HepG2 (cell line): ENCODE measurements around the gene CALR. TPM values are rescaled to one million over a fixed set of nuclear protein-coding genes. Genes with fewer than 3 reads are reported as not detected.
A peak's percentile ranks its signal among the peaks of the same experiment; 100 is the strongest.

Source experiments
- ARHGAP35 ChIP-seq: sonication (generic); formaldehyde crosslinking; IDR thresholded peaks from 2 replicates; pipeline ENCODE4 v1.9.0; 2022; ENCODE audit warnings: mild to moderate bottlenecking, inconsistent platforms, moderate library complexity, missing genetic modification reagents, borderline replicate concordance
- CENPT ChIP-seq: sonication (generic); formaldehyde crosslinking; IDR thresholded peaks from 2 replicates; pipeline ENCODE4 v1.8.0; 2022; ENCODE audit warnings: low read depth, mild to moderate bottlenecking, moderate library complexity, missing genetic modification reagents
- FOXA1 ChIP-seq, 2 experiments: fragments of 450-650 bp in 1 of 2; sonication (generic) in 1 of 2; formaldehyde crosslinking in 1 of 2; IDR thresholded peaks; 2 replicates each; pipeline versions ENCODE4 v1.4.0 to v1.6.1; 2016 to 2020; ENCODE audit warnings: missing genetic modification reagents in 1 of 2
- NFRKB ChIP-seq: fragments of 450-650 bp; IDR thresholded peaks from 2 replicates; pipeline ENCODE4 v1.6.1; 2017
- PAWR ChIP-seq: sonication (generic); formaldehyde crosslinking; IDR thresholded peaks from 2 replicates; pipeline ENCODE4 v1.4.0; 2020; ENCODE audit warnings: missing genetic modification reagents, mild to moderate bottlenecking, borderline replicate concordance
- U2AF1 ChIP-seq: fragments of 200-400 bp; formaldehyde crosslinking; optimal IDR thresholded peaks from 2 replicates; pipeline ENCODE3; 2017; ENCODE audit warnings: mild to moderate bottlenecking, low read depth, low read length
- ZBTB1 ChIP-seq: sonication (generic); formaldehyde crosslinking; IDR thresholded peaks from 2 replicates; pipeline ENCODE4 v1.4.0; 2020; ENCODE audit warnings: missing genetic modification reagents, borderline replicate concordance
- ZBTB39 ChIP-seq: sonication (generic); formaldehyde crosslinking; IDR thresholded peaks from 2 replicates; pipeline ENCODE4 v1.5.0; 2020; ENCODE audit warnings: missing genetic modification reagents
- ZBTB46 ChIP-seq: sonication (generic); formaldehyde crosslinking; IDR thresholded peaks from 2 replicates; pipeline ENCODE4 v1.4.0; 2020; ENCODE audit warnings: mild to moderate bottlenecking, missing genetic modification reagents, borderline replicate concordance
- ZFP62 ChIP-seq: sonication (generic); formaldehyde crosslinking; IDR thresholded peaks from 2 replicates; pipeline ENCODE4 v1.4.0; 2020; ENCODE audit warnings: missing genetic modification reagents
- ZNF383 ChIP-seq: sonication (generic); formaldehyde crosslinking; IDR thresholded peaks from 2 replicates; pipeline ENCODE4 v1.4.0; 2020; ENCODE audit warnings: missing genetic modification reagents, mild to moderate bottlenecking, borderline replicate concordance
- ZNF414 ChIP-seq: sonication (generic); formaldehyde crosslinking; IDR thresholded peaks from 2 replicates; pipeline ENCODE4 v1.5.0; 2020; ENCODE audit warnings: missing genetic modification reagents
- ZNF510 ChIP-seq: sonication (generic); formaldehyde crosslinking; IDR thresholded peaks from 2 replicates; pipeline ENCODE4 v1.4.0; 2020; ENCODE audit warnings: low read depth, mild to moderate bottlenecking, missing genetic modification reagents
- ZNF646 ChIP-seq: sonication (generic); formaldehyde crosslinking; IDR thresholded peaks from 2 replicates; pipeline ENCODE4 v1.9.0; 2021; ENCODE audit warnings: mild to moderate bottlenecking, missing genetic modification reagents
- ZNF749 ChIP-seq: sonication (generic); formaldehyde crosslinking; IDR thresholded peaks from 2 replicates; pipeline ENCODE4 v1.8.0; 2022; ENCODE audit warnings: mild to moderate bottlenecking, missing genetic modification reagents, moderate library complexity, borderline replicate concordance
- ZNF839 ChIP-seq: sonication (generic); formaldehyde crosslinking; IDR thresholded peaks from 2 replicates; pipeline ENCODE4 v1.4.0; 2020; ENCODE audit warnings: missing genetic modification reagents, mild to moderate bottlenecking, borderline replicate concordance
- ZSCAN31 ChIP-seq: sonication (generic); formaldehyde crosslinking; IDR thresholded peaks from 2 replicates; pipeline ENCODE4 v1.5.0; 2020; ENCODE audit warnings: low read depth, mild to moderate bottlenecking, missing genetic modification reagents
- polyA plus RNA-seq, 8 experiments: library from polyadenylated mRNA; depleted of rRNA in 3 of 8; stranded (reverse) in 7 of 8; unstranded in 1 of 8; fragments of >200 nt; fragmentation: Illumina TruSeq in 4 of 8; extraction: Trizol in 4 of 8; gene quantifications; 2 replicates each; pipeline versions ENCODE4 v1.2.1 to v1.2.3, GENCODE V29; 2011 to 2016; ENCODE audit warnings: low read depth in 4 of 8, missing spikeins in 1 of 8, mixed read lengths in 1 of 8; ENCODE audit not compliant: insufficient read depth in 1 of 8
- total RNA-seq, 5 experiments: library from RNA; depleted of rRNA; stranded (reverse); fragments of >200 nt; fragmentation: Illumina TruSeq; extraction: Trizol; gene quantifications; 2 replicates each; pipeline ENCODE4 v1.2.3, GENCODE V29; 2016; ENCODE audit warnings: low read depth in 1 of 5

Gene CALR
- total and polyA plus RNA-seq, 2 of the 13 experiments (the other 11 are each of a cell fraction or from before 2014, with no cell fraction given) = 898 to 934 TPM

GRCh38 chr19:12985049-12985776, 46.8 kb downstream of the CALR start (continued):
- TF ChIP-seq ZNF383 (CRISPR knock-in tag) = 0 out of 2 replicates have a peak, but pooled peaks have one; percentile 48
- TF ChIP-seq ZBTB46 (CRISPR knock-in tag) = no peak; the same call in 1 of the 2 replicates
- no peak for TF ChIP-seq FOXA1 (IDR thresholded peaks at IDR 0.05)
- TF ChIP-seq FOXA1 (CRISPR knock-in tag; IDR thresholded peaks at IDR 0.05) = no peak; the same call in 1 of the 2 replicates
- TF ChIP-seq ZNF510 = peak; percentile 77; the same call in 1 of the 2 replicates
- no peak for TF ChIP-seq ZBTB39 (CRISPR knock-in tag)
- TF ChIP-seq ZNF414 (CRISPR knock-in tag) = 0 out of 2 replicates have a peak, but pooled peaks have one; percentile 41
- TF ChIP-seq ZSCAN31 (CRISPR knock-in tag) = peak; percentile 10; the same call in 1 of the 2 replicates
- TF ChIP-seq ZNF646 = peak; percentile 94
- peak; percentile 66; the same call in 1 of the 2 replicates for TF ChIP-seq ZNF839 (CRISPR knock-in tag)
- TF ChIP-seq ZBTB1 (CRISPR knock-in tag) = 0 out of 2 replicates have a peak, but pooled peaks have one; percentile 10
- TF ChIP-seq CENPT = no peak
- TF ChIP-seq ZFP62 (CRISPR knock-in tag) = no peak
- TF ChIP-seq ZNF749 (CRISPR knock-in tag) = 0 out of 2 replicates have a peak, but pooled peaks have one; percentile 49
- no peak for TF ChIP-seq U2AF1
- 0 out of 2 replicates have a peak, but pooled peaks have one; percentile 7 for TF ChIP-seq ARHGAP35 (CRISPR knock-in tag)
- no peak for TF ChIP-seq NFRKB
- TF ChIP-seq PAWR (CRISPR knock-in tag) = no peak
